GM18505 (cell line): ENCODE data around the gene ABLIM2.
"Not testable (repeated sequence)": the region's sequence is repeated elsewhere in the genome, so short reads cannot be mapped to it uniquely, and the experiment has no call there.

Source experiments
- ATAC-seq: cut with Tn5 transposase; IDR thresholded peaks from one replicate; pipeline ENCODE4 v1.9.1; 2021; ENCODE audit not compliant: unreplicated experiment
- POLR2A ChIP-seq: IDR thresholded peaks from 4 replicates; pipeline ENCODE4 v1.6.1; 2011; ENCODE audit warnings: borderline replicate concordance; ENCODE audit not compliant: insufficient read depth, insufficient read length; ENCODE audit errors: extremely low read depth

Gene ABLIM2

DNA sequence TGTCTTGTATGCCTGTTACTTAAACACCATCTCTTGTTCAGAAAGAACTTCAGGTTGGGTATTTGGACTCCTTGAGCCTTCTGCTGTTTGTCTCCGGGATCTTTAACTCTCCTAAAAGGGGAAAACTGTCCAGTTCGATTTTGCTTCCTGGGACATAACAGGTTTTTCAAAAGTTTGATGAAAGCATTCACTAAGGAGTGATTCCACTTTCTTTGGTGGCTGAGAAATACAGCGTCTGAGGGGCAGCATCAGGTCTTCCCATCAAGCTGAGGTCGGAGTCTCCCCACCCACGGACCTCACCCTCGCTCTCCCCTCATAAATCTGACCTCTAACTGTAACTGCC is 220.4 kb downstream of the ABLIM2 start:
- ATAC-seq: no peak
- TF ChIP-seq POLR2A: no peak

DNA sequence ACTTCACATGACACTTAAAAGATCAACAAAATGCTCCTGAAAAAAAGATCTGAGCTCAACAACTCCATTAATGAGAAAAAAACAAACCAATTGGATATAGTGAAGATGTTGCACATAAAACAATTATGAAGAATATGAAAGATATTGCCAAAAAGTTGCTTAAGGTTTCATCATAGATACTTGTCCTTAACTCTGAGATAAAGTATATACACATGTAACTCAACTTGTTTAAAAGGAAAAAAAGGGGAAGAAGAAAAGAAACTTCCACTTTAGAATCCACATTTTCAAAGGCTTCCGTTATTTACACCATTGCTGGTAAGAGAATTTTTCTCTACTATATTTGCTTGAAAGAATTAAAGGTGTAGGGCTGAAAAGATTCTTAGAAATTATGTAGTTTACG is 221.6 kb downstream of the ABLIM2 start:
- TF ChIP-seq POLR2A: no peak
- no peak for ATAC-seq

DNA sequence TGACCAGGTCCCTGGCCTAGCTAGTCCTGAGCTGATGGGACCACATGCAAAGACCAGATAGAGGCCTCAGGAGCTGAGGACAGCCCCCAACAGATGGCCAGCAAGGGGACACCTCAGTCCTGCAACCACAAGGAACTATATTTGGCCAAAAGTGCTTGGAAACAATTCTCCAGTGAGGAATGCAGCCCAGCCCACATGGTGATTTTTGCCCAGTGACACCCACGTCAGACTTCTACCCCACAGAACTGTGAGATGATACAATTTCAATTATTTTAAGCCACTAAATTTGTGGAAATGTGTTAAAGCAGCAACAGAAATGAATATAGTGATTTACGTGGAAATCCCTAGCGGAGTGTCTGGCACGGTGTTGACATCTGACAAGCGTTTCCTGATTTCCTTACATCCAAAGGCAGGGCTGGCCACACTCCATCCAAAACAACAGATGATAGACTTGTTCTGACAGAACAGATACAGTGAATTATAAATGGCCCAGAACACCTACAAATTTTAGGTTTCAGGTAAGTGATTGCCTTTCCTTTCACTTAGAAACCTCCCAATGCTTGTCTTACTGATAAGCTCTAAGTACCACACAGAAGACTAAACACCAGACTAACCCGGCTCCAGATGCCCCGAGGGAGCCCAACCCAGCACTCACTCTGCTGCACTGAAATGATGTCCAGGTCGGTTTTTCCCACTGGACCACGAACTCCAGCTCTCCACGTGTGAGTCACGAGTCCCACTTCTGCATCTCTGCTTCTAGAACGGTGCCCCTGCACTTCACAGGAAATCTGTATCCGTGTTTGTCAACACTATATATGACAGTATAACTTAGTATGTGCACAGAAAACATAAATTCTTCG is 224.7 kb downstream of the ABLIM2 start:
- TF ChIP-seq POLR2A: no peak
- no peak for ATAC-seq

DNA sequence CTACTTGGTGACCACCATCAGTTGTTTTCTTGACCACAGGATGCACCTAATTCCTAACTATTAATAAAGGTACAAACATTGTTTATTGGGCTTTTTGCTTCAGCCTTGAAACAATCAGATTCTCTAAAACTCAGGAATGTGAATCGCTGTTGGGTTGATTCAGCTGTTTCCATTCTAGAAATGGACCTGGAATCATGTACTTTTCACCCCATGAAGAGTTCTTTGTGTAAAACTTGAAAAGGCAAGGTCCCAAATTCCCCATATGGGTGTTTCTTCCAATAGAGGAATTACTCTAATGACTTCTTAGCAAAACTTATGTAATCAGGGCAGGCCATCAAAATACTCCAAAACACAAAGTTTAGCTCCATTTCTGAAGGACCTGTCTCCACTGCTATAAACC is 226.3 kb downstream of the ABLIM2 start:
- ATAC-seq: no peak

DNA sequence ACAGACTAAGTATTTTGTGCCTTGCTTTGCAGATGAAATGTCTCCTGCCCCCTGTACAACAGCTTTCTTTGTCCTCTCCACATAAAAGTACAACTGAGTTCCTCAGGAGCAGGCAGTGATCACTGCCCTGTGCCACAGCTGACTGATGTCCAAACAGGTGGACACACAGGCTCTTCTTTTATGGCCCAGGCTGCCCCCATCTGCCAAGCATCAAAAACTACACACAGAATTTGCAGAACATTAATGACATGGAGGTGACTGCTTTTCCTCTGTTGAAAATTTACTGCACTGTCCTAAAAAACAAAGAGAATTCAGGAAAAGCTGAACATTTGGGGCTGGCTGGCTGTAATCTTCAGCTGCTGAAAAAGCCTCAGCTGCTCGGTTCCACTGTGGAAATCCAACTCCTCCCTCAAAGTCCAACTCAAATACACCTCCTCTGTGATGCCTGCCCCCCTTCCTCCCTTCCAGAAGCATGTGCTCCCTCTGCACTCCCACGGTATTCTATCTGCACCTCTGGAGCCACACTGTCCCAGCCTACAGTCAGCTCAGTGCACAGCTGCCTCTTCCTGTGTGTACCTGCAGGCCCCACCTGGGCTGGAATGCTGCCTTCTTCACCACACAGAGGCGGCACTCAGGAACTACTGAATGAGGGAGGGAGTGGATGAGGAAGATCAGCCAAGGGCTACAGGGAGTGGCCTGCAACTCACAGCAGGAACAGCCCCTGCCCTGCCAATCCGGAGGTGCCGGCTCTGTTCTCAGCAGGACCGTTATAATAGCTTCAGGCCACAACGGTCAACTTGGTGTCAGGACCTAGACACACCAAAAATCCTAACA is 229.3 kb downstream of the ABLIM2 start:
- ATAC-seq: no peak
- no peak for TF ChIP-seq POLR2A

More for the DNA sequence above, 226.3 kb downstream of the ABLIM2 start:
- no peak for TF ChIP-seq POLR2A

DNA sequence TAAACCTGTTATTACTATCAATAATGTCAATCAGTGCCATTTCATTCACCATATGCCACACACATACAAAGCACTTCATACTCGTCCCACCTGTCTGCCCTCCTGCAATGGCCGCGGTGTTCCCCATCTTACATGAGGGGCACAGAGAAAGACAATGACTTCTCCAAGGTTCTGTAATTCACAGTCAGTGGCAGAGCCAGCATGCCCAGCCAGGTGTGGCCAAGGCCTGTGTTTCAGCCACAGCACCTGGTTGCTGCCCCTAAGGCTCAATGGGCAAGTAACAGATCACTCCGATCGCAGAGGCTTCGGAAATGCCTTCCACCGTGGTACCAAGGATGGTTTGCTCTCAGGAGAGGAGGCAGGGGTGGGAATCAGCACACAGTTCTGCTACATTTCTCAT is 229.9 kb downstream of the ABLIM2 start:
- ATAC-seq: no peak
- TF ChIP-seq POLR2A: no peak

DNA sequence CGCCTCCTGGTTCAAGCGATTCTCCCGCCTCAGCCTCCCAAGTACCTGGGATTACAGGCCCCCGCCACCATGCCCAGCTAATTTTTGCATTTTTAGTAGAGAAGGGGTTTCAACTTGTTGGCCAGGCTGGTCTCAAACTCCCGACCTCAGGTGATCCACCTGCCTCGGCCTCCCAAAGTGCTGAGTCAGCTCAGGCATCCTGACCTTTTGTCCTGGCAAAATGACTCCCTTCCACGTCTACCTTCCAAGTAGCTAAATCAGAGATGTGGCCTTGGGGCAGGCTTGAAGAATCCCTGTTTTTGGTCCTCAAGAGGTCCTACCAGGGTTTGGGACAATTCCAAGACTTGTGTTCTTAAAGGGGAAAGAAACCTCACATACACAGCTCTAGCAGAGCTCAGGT is 231.8 kb downstream of the ABLIM2 start:
- no peak for TF ChIP-seq POLR2A
- no peak for ATAC-seq

DNA sequence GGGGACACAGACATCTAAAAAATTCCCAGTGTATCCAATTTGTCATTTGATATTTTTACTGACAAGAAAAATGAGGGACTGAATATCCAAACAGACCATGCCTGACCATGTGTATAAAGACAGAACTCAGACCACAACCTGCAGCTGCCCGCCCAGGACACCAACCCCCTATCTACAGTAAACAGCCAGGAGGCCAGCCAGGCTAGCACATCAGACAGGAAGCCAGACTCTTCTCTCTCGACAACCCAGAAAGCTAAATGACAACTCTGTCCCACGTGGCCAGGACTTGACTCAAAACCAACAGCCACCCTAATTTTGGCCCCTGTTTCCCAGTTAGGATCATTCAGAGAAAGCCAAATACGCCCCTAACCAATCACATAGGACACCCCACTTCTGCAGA is 234.0 kb downstream of the ABLIM2 start:
- no peak for TF ChIP-seq POLR2A
- ATAC-seq: no peak

DNA sequence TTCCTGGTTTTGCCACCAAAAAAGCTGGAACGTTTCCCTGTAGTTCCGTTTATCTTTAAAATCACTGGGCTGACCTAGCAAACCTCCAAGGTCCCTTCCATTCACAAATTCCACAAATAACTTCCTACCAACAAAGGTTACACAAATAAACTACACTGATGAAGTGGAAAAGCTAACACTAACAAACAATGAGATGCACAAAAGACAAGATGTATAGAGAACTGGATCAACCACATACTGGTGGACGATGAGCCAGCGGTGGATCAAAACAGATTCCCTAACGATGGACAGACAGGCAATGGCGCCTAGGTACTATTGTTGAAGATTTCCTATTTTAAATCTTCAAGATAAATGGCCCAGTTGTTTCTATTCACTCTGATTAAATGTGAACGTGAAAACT is 234.4 kb downstream of the ABLIM2 start:
- no peak for ATAC-seq
- no peak for TF ChIP-seq POLR2A

DNA sequence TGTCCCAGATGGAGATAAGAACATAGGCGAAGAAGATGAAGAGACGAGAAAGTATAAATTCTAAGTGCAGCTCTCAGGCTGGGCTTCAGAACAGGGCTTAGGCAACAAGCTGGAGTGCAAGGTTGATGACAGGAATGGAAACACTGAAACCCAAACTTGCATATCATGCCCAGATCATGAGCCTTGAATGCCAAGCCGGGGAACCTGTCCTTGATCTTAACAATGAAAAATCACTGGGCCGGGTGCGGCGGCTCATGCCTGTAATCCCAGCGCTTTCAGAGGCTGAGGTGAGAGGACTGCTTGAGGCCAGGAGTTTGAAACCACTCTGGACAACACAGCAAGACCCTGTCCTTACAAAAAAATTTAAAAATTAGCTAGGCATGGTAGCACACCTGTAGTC is 236.1 kb downstream of the ABLIM2 start:
- no peak for TF ChIP-seq POLR2A
- no peak for ATAC-seq

DNA sequence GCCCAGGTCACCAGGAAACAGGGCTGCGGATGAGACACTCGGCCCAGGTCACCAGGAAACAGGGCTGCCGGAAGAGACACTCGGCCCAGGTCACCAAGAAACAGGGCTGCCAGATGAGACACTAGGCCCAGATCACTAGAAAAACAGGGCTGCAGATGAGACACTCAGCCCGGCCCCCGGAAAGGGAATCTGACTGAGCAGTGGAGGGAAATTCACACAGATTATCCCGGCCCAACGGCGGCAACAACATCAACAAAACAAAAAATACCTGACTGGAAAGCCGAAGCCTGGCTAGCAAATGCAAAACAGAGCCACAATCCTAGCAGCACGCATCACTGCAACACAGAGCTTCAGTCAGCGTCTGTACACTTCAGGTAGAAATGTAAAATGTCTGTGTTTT is 239.6 kb downstream of the ABLIM2 start:
- ATAC-seq: no peak
- TF ChIP-seq POLR2A: no peak

DNA sequence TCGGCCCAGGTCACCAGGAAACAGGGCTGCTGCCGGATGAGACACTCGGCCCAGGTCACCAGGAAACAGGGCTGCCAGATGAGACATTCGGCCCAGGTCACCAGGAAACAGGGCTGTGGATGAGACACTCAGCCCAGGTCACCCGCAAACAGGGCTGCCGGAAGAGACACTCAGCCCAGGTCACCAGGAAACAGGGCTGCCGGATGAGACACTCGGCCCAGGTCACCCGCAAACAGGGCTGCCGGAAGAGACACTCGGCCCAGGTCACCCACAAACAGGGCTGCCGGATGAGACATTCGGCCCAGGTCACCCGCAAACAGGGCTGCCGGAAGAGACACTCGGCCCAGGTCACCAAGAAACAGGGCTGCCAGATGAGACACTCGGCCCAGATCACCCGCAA is 240.4 kb downstream of the ABLIM2 start:
- not testable (repeated sequence) for ATAC-seq

DNA sequence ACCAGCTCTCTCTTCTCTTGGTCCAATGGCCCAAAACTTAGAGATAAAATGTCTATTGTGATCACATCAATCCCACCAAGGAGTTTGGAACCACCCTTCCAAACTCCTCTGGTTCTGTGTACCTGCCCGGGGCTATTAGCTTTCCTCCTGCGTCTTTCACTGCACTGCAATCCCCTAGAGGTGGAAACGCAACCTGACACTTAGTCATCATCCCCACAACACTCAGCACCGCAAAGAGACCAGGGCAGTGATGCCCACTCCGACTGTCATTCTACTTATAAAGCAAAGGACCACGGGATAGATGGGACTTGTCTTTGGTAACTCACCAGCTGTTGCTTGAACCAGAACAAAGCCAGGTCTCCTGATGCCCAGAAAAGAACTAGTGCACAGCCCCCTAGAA is 240.9 kb downstream of the ABLIM2 start:
- no peak for ATAC-seq
- no peak for TF ChIP-seq POLR2A

DNA sequence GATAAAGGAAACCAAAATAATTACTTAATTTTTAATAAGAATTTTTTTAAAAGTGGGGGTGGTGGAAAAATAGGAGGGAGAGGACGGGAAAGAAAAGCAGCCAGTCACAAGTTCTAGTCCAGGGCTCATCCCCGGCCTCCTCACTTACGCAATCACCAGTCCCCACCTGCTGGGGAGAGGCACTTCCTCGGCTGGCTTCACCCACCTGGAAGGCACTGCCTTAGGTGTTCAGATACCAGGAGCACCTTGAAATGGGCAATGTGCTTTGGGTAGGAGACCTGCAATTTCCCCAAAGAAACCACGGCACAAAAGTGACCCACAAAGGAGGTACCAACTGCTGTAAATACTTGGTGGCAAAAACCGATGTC is 242.8 kb downstream of the ABLIM2 start:
- TF ChIP-seq POLR2A: no peak
- ATAC-seq: no peak
